ENCODE measurements around the gene PTPN6. TPM values are rescaled to one million over a fixed set of nuclear protein-coding genes. Genes with fewer than 3 reads are reported as not detected.
A peak's percentile ranks its signal among the peaks of the same experiment; 100 is the strongest.

The PTPN6 gene
- polyA plus RNA-seq, 3 donors = 449 to 764 (median 562) TPM

DNA sequence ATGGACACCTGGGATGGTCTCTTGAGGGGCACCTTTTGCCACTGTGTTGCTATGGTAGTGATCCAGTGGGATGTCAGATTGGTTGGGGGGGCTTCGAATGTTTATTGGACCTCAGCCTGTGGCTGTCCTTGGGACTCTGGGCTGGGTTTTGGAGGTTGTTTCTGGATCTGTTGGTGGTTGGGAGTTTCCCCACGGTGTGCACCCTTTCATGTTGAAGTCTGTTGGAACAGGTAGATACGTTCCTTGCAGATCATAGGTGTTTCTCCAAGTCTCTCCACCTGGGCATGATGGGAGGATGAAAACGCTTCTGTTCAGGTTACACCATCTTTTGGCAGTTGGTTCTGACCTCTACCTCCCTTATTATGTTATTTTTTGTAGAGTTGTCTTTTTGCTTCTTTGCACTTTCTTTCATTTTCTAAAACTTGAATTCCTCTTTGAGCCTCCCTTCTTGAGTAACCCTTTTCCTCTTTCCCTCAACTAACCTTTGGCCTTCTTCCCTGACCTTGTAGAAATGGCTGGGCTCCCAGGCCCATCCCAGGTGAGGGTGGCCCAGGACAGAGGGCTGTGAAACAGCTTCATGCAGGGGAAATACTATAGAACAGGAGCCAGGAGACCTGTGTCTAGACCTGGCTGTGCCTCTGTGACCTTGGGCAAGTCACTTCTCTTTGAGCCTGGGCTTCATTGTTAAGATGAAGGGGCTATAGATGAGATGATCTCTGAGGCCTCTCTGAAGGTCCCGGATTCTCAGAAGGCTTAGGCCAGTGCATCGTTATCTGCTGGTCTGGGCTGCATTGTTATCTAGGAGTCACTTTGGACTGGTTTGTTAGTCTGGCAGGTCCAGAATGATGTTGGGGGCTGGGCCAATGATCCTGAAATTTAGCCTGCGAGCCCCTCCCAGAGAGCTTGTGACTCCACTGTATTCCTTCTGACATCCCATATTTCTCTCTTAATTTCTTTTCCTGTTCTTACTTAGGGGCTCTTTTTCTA, 21.4 kb upstream of the PTPN6 start:
- H3K4me1 ChIP-seq (ENCODE audit: control insufficient read depth in 1 of 2, insufficient read depth in 2 of 2, low read length in 2 of 2) = peaks cover 29 to 34% of the 10 kb centered on the region in 2 donors
- DNase-seq = no peak
- 92% methylated on average over 3 of the region's 7 CpGs for WGBS (ENCODE audit: insufficient coverage)
- peak overlapping the region in 1 of 3 experiments; percentile 80 for H3K4me3 ChIP-seq (replicated peaks in 1 of 3; ENCODE audit: low read depth in 2 of 3, low read length in 3 of 3)
- no peak overlapping the region for H2AFZ ChIP-seq (ENCODE audit: insufficient read depth, low read depth, low read length, poor library complexity, severe bottlenecking)
- TF ChIP-seq, protein P1, sequence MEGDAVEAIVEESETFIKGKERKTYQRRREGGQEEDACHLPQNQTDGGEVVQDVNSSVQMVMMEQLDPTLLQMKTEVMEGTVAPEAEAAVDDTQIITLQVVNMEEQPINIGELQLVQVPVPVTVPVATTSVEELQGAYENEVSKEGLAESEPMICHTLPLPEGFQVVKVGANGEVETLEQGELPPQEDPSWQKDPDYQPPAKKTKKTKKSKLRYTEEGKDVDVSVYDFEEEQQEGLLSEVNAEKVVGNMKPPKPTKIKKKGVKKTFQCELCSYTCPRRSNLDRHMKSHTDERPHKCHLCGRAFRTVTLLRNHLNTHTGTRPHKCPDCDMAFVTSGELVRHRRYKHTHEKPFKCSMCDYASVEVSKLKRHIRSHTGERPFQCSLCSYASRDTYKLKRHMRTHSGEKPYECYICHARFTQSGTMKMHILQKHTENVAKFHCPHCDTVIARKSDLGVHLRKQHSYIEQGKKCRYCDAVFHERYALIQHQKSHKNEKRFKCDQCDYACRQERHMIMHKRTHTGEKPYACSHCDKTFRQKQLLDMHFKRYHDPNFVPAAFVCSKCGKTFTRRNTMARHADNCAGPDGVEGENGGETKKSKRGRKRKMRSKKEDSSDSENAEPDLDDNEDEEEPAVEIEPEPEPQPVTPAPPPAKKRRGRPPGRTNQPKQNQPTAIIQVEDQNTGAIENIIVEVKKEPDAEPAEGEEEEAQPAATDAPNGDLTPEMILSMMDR (IDR thresholded peaks at IDR 0.05) = no peak
- H3K9ac ChIP-seq (ENCODE audit: insufficient read depth, low read length, poor library complexity, severe bottlenecking) = peak overlapping the region; percentile 65
- peaks cover 17% of the 10 kb centered on the region for H3K79me2 ChIP-seq (ENCODE audit: insufficient read depth, low read length)
- Mint-ChIP-seq H3K36me3 (peaks cover 16 to 21% of the 10 kb centered on the region in 2 donors), H3K27ac (peak overlapping the region in 4 of 7 donors; percentile 38 to 73 (median 60)), H3K4me1 (peaks cover 38% of the 10 kb centered on the region), H3K4me3 (peak overlapping the region; percentile 89 to 93), H3K9me3 (peaks cover 0 to 5% (median 2%) of the 10 kb centered on the region in 7 donors), H3K27me3 (ENCODE audit: low read depth in 3 of 3) (peaks cover 32 to 55% (median 43%) of the 10 kb centered on the region in 3 donors)
- no peak overlapping the region for H3K27ac ChIP-seq (ENCODE audit: low read depth in 1 of 2, low read length in 2 of 2)
- peak overlapping the region; percentile 88 for H3K4me2 ChIP-seq (replicated peaks; ENCODE audit: extremely low read depth, low read length, poor library complexity, severe bottlenecking)
- H3K36me3 ChIP-seq (replicated peaks in 1 of 2; ENCODE audit: control insufficient read depth in 1 of 2, insufficient read depth in 2 of 2, low read length in 2 of 2) = no peaks in the 10 kb centered on the region
- no peaks in the 10 kb centered on the region for H4K20me1 ChIP-seq (ENCODE audit: insufficient read depth, low read length)
- H3K9me3 ChIP-seq (replicated peaks in 1 of 2; ENCODE audit: control insufficient read depth in 1 of 2, insufficient read depth in 1 of 2, low read length in 2 of 2) = no peaks in the 10 kb centered on the region
- peaks cover 3 to 37% of the 10 kb centered on the region in 2 donors for H3K27me3 ChIP-seq (ENCODE audit: control insufficient read depth in 2 of 2, insufficient read depth in 2 of 2, low read length in 2 of 2)
- intact Hi-C loops (cut with micrococcal nuclease) = no loop called here

DNA sequence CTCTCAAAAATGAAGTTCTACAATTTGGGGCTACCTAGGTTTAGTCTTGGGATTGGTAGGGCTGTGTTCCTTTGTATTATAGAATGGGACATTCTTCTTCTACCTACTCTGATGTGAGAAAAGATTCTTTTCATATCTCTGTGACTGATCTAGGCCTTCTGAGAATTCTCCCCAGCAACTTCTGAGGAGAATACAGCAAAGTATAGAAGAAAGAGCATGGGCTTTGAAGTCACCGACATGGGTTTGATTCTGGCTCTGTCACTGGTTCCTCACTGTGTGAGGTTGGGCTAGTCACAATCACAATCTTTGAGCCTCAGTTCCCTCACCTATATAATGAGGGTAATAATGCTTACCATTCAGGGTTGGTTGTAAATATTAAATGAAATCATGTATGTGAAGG, 18.4 kb upstream of the PTPN6 start:
- Histone ChIP-seq H2AFZ (ENCODE audit: insufficient read depth, low read depth, low read length, poor library complexity, severe bottlenecking) (no peak overlapping the region), H3K79me2 (ENCODE audit: insufficient read depth, low read length) (peaks cover 28% of the 10 kb centered on the region), H3K4me1 (ENCODE audit: control insufficient read depth in 1 of 2, insufficient read depth in 2 of 2, low read length in 2 of 2) (peaks cover 49 to 52% of the 10 kb centered on the region in 2 donors), H3K36me3 (replicated peaks in 1 of 2; ENCODE audit: control insufficient read depth in 1 of 2, insufficient read depth in 2 of 2, low read length in 2 of 2) (no peaks in the 10 kb centered on the region), H3K27me3 (ENCODE audit: control insufficient read depth in 2 of 2, insufficient read depth in 2 of 2, low read length in 2 of 2) (peaks cover 0 to 15% of the 10 kb centered on the region in 2 donors), H3K27ac (ENCODE audit: low read depth in 1 of 2, low read length in 2 of 2) (no peak overlapping the region), H4K20me1 (ENCODE audit: insufficient read depth, low read length) (no peaks in the 10 kb centered on the region), H3K9ac (ENCODE audit: insufficient read depth, low read length, poor library complexity, severe bottlenecking) (no peak overlapping the region), H3K4me3 (replicated peaks in 1 of 3; ENCODE audit: low read depth in 2 of 3, low read length in 3 of 3) (no peak overlapping the region), H3K4me2 (replicated peaks; ENCODE audit: extremely low read depth, low read length, poor library complexity, severe bottlenecking) (no peak overlapping the region), H3K9me3 (replicated peaks in 1 of 2; ENCODE audit: control insufficient read depth in 1 of 2, insufficient read depth in 1 of 2, low read length in 2 of 2) (no peaks in the 10 kb centered on the region)
- Mint-ChIP-seq H3K27me3 (ENCODE audit: low read depth in 3 of 3) (peaks cover 11 to 27% (median 24%) of the 10 kb centered on the region in 3 donors), H3K36me3 (peaks cover 18 to 27% of the 10 kb centered on the region in 2 donors), H3K9me3 (peaks cover 0 to 5% (median 0%) of the 10 kb centered on the region in 7 donors), H3K4me1 (peaks cover 48% of the 10 kb centered on the region), H3K4me3 (no peak overlapping the region), H3K27ac (no peak overlapping the region)
- WGBS (ENCODE audit: insufficient coverage) = no CpG with 5 or more reads among the region's 1 CpG
- intact Hi-C loops (cut with micrococcal nuclease) = no loop called here
- TF ChIP-seq, protein P1 (IDR thresholded peaks at IDR 0.05) = no peak
- no peak for DNase-seq

Measured in CD14-positive monocyte (primary cell).